ENCODE data around the gene CFAP61. TPM values are rescaled to one million over a fixed set of nuclear protein-coding genes. Genes with fewer than 3 reads are reported as not detected.

The CFAP61 gene
- total and polyA plus RNA-seq, 2 experiments from 2014 or later: 0.21 TPM; not detected in 1

- H3K36me3 Mint-ChIP-seq (ENCODE audit: low read depth): peaks cover 5% of the 10 kb centered on the region; the same call in 1 of the 3 replicates
- no peaks in the 10 kb centered on the region for H4K20me1 ChIP-seq (replicated peaks; ENCODE audit: insufficient read depth)
- H3K9me3 Mint-ChIP-seq: peaks cover 12% of the 10 kb centered on the region
- H3K4me3 Mint-ChIP-seq: no peak overlapping the region
- H3K36me3 ChIP-seq (ENCODE audit: insufficient read depth): no peaks in the 10 kb centered on the region
- H3K27ac Mint-ChIP-seq: no peak overlapping the region
- no peaks in the 10 kb centered on the region for H3K27me3 ChIP-seq (ENCODE audit: insufficient read depth)
- H3K27me3 Mint-ChIP-seq (ENCODE audit: insufficient read depth, low read depth, poor library complexity): peaks cover 4% of the 10 kb centered on the region
- no peaks in the 10 kb centered on the region for H3K9me2 ChIP-seq (ENCODE audit: insufficient read depth)
- TF ChIP-seq CREB1 (CRISPR knock-in tag; IDR thresholded peaks at IDR 0.05; ENCODE audit: low read depth) (no peak), ZNF462 (CRISPR knock-in tag; IDR thresholded peaks at IDR 0.05) (no peak), JUNB (IDR thresholded peaks at IDR 0.05; ENCODE audit: unreplicated experiment) (no peak), NANOG (IDR thresholded peaks at IDR 0.05; ENCODE audit: borderline replicate concordance) (no peak), ZNF114 (CRISPR knock-in tag; IDR thresholded peaks at IDR 0.05) (no peak), EZH2 (IDR thresholded peaks at IDR 0.05; ENCODE audit: low read depth, unreplicated experiment) (no peak), CTCF (conservative IDR thresholded peaks at IDR 0.05; ENCODE audit: low read depth in 2 of 2) (no peak), ZNF331 (CRISPR knock-in tag; IDR thresholded peaks at IDR 0.05; ENCODE audit: low read depth) (no peak), ETS1 (IDR thresholded peaks at IDR 0.05) (no peak), POLR2AphosphoS5 (IDR thresholded peaks at IDR 0.05; ENCODE audit: low read depth) (no peak), STAT1 (IDR thresholded peaks at IDR 0.05; ENCODE audit: unreplicated experiment) (no peak), EZH2phosphoT487 (IDR thresholded peaks at IDR 0.05; ENCODE audit: unreplicated experiment) (no peak), REST (IDR thresholded peaks at IDR 0.05; ENCODE audit: unreplicated experiment) (no peak)
- peaks cover 24% of the 10 kb centered on the region for H3K4me1 Mint-ChIP-seq
- H3K27ac ChIP-seq (ENCODE audit: low read depth): no peak overlapping the region
- no peaks in the 10 kb centered on the region for H3K79me2 ChIP-seq (replicated peaks; ENCODE audit: insufficient read depth)
- no peaks in the 10 kb centered on the region for H3F3A ChIP-seq (replicated peaks; ENCODE audit: low read depth)
- H3K4me1 ChIP-seq (ENCODE audit: insufficient read depth): peaks cover 11% of the 10 kb centered on the region; the same call in 1 of the 2 replicates
- DNase-seq (ENCODE audit: low spot score) (no peak), ATAC-seq (no peak)
- no peak overlapping the region for H3K4me2 ChIP-seq
- H3K4me3 ChIP-seq: no peak overlapping the region
- no peak overlapping the region for H2AFZ ChIP-seq
Measured at GRCh38 chr20:20220134-20220533, 167.8 kb downstream of the CFAP61 start.

Measured in GM23338 (cell line).